ENCODE data around the gene TNP2.

TNP2 gene

DNA sequence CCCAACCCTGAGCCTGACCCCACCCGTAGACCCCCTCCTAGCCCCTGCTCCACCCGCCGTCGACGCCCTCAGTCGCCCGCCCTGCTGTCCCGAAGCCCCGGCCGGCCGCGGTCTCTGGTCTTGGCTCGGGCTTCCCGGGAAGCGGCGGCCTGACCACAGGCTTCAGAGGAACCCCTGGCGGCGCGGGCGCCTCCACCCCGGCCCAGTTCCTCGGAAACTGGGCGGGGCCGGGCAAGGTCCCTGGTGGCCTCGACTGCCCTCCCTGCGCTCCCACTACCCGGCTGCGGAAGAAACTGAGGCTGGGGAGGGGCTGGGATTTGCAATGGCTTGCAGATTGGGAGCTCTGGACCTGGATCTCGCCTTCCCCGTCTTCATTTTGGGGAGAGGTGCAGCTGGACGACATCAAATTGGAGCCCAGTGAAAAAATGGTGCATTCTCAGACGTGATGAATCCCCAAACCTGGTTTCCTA, 12.4 kb downstream of the TNP2 start:
- peak in 1 of 2 donors; percentile 52 for DNase-seq (ENCODE audit: low read depth in 2 of 2)

DNA sequence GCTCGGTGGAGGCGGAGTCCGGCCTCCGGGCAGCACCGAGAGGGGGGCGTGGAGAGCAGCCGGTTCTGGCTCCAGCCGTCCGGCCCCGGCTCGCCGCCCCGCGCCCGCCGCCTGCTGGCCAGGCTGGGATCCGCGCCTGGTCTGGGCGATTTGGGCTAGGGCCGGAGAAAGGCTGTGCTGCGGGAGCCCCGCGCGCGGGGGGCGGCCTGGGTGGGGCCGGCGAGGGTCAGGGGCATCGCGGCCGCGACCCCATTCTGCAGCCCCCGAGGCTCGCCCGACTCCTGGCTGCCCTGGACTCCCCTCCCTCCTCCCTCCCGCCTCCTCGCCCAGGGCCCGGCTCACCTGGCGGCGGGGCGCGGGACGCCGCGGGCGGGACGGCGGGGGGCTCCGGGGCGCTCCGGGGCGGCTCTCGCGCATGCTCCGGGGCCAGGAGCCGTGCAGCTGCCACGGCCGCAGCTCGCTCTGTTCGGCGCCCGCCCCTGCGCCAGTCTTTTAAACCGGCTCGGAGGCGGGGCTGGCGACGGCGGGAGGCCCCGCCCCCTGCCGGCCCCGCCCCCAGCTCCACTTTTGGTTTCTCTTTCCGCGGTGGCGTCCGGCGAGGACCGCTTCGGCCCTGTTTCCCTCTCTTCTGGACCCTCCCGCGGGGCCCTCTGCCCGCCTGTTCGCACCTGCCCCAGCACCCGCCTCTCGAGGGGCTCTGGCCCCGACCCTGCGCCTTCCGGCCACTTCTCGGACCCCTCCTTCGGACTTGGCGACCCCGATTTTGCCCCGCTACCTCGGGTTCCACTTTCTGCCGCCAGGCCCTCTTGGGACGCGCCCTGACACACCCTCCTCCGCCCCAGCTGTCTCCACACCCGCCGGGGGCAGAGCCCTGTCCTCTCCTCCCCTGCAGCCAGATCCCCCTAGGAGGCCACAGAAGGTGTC, 13.1 kb downstream of the TNP2 start, which contains the start of gene SOCS1:
Gene SOCS1 (minus strand): TSS at position 468 of the 924 bp plus-strand sequence. CDS start 726 bp downstream, outside the sequence.
- peak; percentile 84 to 87 for DNase-seq (ENCODE audit: low read depth in 2 of 2)

DNA sequence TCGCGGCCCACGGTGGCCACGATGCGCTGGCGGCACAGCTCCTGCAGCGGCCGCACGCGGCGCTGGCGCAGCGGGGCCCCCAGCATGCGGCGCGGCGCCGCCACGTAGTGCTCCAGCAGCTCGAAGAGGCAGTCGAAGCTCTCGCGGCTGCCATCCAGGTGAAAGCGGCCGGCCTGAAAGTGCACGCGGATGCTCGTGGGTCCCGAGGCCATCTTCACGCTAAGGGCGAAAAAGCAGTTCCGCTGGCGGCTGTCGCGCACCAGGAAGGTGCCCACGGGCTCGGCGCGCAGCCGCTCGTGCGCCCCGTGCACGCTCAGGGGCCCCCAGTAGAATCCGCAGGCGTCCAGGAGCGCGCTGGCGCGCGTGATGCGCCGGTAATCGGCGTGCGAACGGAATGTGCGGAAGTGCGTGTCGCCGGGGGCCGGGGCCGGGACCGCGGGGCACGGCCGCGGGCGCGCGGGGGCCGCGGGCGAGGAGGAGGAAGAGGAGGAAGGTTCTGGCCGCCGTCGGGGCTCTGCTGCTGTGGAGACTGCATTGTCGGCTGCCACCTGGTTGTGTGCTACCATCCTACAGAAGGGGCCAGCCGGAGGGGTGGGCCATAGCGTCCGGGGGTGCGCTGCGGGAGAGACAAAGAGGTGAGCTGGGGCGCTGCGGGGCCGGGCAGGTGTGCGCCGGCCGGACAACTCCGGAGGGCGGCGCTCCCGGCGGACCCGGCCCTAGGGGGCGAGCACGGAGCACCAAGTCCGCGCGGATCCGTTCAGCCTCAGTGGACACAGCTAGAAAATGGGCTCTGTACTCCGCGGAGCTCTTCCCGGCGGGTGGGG, 14.0 kb downstream of the TNP2 start:
- no peak for DNase-seq (ENCODE audit: low read depth in 2 of 2)

DNA sequence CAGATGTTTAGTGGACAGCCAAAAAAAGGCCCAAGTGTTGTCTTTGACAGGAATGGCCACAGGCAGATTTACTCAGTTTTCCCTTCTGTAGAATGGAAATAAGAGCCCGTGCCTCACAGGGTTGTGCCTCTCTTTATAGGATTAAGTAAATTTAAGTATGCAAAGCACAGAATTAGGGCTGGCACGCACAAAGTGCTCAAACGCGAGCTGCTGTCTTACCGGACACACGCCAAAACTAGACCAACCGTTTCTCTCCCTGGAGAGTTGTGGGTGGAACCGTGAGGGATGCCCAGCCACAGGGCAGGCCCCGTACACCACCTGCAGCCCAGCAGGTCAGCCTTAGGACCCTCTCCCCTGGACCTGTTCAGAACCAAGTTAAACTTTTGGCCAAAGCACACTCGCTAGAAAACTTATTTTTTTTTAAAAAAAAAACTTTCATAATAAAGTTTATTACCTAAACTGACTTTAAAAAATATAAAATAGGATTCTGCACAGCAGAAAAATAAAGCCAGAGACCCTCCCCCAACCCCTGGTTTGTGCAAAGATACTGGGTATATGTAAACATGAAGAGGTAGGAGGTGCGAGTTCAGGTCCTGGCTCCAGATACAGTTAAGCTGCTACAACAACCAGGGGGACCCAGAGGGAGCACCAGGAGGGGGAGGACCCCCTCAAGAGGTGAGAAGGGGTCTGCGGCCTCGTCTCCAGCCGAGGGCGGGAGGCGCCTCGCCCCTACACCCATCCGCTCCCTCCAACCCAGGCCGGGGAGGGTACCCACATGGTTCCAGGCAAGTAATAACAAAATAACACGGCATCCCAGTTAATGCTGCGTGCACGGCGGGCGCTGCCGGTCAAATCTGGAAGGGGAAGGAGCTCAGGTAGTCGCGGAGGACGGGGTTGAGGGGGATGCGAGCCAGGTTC, 14.9 kb downstream of the TNP2 start:
- no peak for DNase-seq (ENCODE audit: low read depth in 2 of 2)

GRCh38 chr16:11253009-11253994, 15.8 kb downstream of the TNP2 start:
- DNase-seq (ENCODE audit: low read depth in 2 of 2), result no peak

- DNase-seq (ENCODE audit: low read depth in 2 of 2), result no peak
Observed at GRCh38 chr16:11252482-11252931, 16.6 kb downstream of the TNP2 start.

DNA sequence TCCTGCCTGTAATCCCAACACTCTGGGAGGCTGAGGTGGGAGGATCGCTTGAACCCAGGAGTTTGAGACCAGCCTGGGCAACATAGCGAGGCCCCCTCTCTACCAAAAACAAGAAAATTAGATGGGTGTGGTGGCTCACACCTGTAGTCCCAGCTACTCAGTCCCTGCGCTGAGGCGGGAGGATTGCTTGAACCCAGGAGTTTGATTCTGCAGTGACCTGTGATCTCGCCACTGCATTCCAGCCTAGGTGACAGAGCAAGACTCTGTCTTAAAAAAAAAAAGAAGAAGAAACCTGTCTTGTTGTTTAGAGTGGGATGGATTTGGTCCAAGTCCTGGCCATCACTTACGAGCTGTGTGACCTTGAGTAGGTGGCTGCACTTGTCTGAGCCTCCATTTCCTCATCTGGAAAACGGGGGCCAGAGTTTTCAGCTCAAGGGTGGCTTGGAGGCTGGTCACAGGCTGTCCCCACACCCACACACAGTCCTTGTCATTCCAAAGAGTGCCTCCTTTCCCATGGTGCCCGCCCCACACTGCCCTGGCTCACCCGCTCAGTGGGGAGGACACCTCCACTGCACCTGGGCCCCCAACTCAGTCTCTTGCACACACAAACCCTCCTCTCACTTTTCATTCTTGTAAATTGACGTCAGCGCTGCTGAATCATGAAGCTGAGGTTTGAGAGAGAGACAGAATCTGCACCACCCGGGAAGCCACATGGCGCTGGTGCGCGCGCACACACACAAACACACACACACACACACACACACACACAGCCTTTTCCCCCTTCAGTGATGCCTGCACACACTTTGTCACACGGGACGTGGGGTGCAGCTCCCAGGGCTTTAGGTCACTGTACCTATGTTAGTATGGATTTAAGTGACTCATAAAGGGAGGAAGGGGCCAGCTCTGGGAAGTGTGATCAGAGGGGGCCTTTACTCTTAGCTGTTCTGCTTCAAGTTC, 17.3 kb downstream of the TNP2 start:
- peak; percentile 78 to 82 for DNase-seq (ENCODE audit: low read depth in 2 of 2)

DNA sequence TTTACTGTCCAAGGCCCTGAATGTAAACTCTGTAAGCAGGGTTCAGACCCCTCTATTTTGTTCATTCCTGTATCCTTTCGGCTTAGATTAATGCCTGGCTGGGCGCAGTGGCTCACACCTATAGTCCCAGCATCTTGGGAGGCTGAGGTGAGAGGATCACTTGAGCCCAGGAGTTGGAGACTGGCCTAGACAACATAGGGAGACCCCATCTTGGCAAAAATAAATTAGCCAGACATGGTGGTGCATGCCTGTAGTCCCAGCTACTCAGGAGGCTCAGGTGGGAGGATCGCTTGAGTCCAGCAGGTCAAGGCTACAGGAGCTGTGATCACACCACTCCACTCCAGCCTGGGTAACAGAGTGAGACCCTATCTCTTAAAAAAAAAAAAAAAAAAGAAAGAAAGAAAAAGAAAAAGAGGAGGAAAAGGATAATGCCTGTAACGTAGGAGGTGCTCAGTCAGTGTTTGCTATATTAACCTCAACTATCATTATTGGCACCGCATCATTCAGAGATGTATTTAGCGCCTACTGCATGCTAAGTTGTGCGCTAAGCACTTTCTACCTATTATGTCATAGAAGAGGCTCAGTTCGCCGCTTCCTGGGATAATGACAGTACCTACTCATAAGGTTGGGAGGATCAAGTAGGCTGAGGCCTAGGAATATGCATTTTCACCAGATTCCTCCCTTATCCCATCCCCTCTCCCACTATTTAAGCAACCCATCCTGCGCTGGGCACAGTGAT, 18.2 kb downstream of the TNP2 start:
- DNase-seq (ENCODE audit: low read depth in 2 of 2), result no peak

DNA sequence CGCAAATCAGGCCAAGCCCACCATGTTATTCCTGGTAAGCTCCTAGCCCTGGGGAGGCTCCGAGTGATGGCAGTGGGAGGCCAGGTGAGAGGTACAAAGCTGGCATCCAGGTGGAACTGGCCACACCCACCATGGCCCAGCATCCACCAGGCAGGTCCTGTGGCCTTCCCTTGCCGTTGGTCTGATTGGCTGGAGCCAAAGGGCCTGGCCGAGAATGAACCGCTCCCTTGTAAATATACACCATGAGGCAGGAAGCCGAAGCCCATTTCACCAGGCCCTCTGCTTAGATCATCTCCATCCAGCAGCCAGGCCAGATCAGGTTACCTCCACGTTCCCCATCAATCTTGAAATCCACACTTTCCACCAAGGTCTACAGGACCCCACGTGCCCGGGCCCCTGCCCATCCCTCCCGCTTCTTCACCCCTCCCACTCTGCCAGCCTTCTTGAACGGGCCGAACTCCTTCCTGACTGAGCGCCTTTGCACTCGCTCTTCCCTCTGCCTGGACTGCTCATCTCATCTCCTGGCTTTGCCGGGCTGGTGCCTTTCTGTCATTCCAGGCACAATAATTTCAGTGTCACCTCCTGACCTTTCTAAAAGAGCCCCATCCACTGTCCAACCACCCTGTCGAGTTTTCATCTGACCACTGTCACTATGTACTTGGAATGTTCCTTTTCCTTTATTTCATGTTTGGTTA, 18.9 kb downstream of the TNP2 start:
- DNase-seq (ENCODE audit: low read depth in 2 of 2), result no peak

- no peak for DNase-seq (ENCODE audit: low read depth in 2 of 2)
Observed at GRCh38 chr16:11249233-11250061, 19.7 kb downstream of the TNP2 start.

- no peak for DNase-seq (ENCODE audit: low read depth in 2 of 2)
Observed at GRCh38 chr16:11248133-11248532, 21.0 kb downstream of the TNP2 start.

DNA sequence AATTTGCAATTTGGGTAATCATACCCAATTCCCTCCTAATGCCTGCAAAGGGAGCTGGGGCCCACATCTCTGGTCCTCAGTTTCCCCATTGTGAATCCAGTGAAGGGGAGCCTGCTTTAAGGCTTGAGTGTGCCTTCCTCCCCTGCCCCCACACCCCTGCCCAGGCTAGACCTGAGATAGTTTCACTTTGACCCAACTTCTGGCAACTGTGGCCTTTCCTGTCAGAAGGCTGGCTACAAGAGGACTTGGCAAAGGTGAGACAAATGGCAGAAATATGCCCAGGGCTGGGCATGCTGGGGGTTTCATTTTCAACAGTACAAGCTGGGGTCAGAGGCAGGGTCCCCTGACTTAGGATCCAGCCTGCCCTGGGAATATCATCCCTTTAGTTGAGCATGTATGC, 23.1 kb downstream of the TNP2 start:
- DNase-seq (ENCODE audit: low read depth in 2 of 2), result no peak

- DNase-seq (ENCODE audit: low read depth in 2 of 2), result no peak
Observed at GRCh38 chr16:11245222-11245737, 23.8 kb downstream of the TNP2 start.

GRCh38 chr16:11242658-11243057, 26.5 kb downstream of the TNP2 start:
- no peak for DNase-seq (ENCODE audit: low read depth in 2 of 2)

DNA sequence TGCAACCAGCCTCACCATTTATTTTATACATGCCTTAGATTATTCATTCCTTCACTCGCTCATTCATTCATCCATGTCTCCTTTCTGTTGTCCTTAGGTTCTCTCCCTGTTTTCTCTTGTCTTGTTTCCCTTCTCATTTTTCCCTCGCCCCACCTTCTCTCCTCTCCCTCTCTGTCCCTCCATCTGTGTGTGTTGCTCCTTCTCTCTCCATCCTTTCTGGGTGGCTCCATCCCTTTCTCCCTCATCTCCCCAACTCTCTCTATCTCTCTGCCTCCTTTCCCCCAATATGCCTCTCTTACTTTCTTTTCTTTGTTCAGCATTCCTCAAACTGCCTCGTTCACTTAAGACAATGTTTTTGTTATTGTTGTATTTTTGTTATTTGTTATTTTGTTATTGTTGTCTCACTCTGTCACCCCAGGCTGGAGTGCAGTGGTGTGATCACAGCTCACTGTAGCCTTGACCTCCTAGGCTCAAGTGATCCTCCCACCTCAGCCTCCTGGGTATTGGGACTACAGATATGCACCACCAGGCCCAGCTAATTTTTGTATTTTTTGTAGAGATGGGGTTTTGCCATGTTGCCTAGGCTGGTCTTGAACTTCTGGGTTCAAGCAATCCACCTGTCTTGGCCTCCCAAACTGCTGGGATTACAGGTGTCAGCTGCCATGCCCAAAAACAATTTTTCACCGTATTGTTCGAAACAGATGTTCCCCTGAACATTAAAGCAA, 27.5 kb downstream of the TNP2 start:
- DNase-seq (ENCODE audit: low read depth in 2 of 2), result no peak
